Activated CD4-positive, alpha-beta T cell treated with anti-CD3 and anti-CD28 coated beads for 4 hours (primary cell): ENCODE data around the gene RINL.
"Not testable (repeated sequence)": the region's sequence is repeated elsewhere in the genome, so short reads cannot be mapped to it uniquely, and the experiment has no call there.

ENCODE experiments used
- DNase-seq, 2 donors: peaks; one replicate each; pipeline ENCODE4 v3.0.0-alpha.2; 2020

Gene RINL

DNA sequence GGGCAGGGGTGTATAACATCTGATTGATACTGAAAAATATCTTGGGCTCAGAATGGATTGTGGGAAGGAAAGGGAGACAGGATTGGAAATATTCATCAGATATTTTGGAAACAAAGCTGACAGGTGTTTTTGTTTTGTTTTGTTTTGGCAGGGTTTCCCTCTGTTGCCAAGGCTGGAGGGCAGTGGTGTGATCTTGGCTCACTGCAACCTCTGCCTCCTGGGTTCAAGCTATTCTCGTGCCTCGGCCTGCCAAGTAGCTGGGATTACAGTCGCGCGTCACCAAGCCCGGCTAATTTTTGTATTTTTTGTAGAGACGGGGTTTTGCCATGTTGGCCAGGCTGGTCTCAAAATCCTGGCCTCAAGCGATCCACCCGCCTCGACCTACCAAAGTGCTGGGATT is 4.7 kb downstream of the RINL start:
- not testable (repeated sequence) for DNase-seq

DNA sequence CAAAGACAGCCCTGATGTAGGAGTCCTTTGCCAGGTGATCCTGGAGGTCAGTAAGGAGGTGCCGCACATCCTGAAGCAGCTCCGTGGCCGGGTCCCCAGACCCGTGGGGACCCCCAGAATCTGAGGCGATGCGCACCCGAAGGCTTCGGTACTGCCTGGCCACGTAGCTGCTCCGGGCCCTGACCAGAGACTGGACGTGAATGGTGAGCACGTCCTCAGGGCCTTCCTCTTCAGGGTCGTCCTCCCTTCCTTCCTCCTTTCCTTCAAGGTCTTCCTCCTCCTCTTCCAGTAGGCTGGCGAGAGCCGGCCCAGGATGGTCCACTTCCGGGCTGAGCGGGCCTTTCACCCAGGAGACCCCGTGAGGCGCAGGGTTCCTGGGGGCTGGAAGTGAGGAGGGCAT is 7.5 kb downstream of the RINL start:
- DNase-seq: no peak

DNA sequence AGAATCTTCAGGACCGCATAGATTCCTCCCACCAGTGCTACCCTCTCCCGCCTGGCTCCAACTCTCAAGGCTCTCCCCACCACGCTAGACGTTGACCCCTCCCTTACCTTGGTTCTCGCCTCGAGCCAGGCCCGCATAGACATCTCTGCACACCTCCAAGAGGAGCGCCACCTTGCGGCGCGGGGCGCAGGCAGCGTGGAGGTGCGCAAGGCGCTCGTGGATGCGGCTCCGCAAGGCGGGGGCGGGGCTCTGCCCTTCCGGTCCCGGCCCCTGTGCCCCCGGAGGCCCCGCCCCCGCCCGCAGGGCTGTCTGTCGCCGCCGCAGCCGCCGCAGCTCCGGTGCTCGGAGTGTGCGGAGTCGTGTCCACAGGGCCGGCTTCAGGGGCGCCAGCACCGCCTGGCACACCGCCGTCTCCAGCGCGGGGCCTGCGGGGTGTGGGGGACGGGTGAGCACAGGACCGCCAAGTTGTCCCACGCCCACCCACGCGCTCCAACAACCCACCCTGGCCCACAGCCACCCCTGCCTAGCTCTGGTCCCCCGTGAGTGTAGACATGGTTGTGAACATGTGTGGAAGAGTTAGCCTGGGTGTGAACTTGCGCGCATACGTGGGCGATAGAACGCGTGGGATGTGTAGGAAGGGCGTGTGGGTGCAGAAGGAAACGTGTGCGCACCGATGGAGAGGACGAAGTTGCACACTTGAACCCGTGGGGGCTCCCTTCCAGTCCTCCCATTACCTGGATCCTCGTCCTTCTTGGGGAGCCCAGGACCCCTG is 8.1 kb downstream of the RINL start:
- peak; percentile 92 to 95 for DNase-seq

DNA sequence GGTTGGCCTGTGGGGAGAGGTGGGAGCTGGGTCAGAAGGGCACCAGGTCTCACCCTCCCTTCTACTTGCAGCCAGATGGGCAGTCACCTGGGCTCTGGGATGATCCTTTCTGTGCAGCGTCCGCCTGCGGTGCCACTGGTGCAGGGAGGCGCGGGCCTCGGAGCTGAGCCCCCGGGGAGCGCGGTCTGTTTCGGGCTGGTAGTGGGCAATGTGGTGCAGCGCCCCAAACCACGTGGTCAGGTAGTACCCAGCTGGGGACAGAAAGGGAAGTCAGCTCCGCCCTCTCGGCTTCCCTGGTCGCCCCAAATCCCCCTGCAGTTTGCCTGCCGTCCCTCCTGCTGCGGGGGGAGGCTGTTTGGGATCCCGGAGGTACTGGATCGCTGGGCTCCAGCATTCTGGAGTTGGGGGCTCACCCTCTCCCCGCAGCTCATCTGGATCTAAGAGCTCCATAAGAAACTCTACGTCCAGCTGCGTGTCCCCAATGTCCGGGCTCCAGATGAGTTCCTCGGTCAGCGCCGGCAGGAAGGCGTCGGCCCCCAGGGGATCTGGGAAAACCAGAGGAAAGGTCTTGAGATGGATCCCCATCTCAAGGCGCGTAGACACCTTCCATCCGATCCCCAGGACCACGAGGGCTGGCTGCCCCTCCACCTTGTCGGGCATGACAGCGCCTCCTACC is 8.8 kb downstream of the RINL start:
- peak in 1 of 2 donors; percentile 26 for DNase-seq

DNA sequence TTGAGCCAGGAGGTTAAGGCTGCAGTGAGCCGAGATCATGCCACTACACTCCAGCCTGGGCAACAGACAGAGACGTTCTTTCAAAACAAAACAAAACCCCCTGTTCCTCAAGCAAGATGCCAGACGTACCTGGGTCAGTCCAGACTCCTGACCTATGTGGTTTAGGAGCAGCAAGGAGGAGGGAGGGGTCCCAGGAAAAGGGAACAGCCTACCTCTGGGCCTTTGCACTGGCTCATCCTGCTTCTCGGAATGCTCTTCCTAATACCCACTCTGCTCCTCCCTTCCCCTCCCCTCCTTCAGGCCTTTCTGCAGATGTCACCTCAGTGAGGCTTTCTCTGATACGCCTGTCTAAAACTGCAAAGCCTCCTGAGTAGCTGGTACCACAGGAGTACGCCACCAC is 9.5 kb downstream of the RINL start:
- DNase-seq: no peak

DNA sequence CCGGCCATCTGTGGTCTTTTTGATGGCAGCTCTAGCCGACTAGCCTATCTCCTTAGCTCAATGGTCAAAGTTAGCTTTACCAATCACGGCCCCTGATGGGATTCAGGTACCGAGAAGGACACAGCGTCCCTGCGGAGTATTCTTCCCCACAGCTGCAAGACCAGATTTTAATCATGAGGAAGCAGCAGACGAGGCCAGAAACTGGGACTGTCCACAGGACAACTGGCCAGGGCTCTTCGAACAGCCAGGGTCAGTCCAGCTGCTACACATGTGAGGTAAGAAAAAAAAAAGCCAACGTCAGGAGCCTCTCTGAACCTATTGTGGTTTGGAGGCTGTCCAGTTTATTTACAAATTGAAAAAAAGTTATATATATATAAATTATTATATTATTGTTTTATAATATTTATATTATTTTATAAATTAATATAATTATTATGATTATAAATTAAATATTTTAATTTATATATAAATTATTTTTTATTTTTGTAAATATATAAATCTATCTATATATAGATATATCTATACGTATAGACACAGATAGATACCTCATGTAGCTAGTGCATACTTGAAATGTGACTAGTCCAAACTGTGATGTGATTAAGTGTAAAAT is 10.8 kb downstream of the RINL start:
- DNase-seq: no peak

DNA sequence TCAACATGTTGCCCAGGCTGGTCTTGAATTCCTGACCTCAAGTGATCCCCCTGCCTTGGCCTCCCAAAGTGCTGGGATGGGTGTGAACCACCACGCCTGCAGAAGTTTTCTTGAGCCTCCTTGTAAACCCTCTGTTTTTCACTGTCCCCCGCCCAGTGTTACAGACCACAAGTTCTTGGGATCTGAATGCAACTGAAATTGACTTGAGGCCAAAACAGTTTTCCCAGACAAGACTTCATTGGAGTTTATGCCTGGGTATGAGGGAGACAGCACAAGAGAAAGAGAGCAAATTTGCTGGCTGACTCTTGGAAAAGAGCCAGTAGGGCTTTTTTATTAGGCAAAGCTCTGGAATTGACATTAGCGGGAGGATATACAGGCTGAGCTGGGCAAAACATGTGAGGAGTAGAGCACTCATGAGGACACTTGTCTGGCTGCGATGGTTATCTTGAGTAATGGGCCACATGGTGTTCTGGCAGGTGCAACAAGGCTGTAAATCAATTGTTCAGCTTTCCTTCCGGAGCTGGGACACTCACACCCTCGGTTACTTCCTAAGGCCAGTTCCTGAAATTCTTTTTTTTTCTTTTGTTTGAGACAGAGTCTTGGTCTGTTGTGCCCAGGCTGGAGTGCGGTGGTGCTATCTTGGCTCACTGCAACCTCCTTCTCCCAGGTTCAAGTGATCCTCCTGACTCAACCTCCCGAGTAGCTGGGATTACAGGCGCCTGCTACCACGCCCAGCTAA is 15.6 kb downstream of the RINL start:
- no peak for DNase-seq

DNA sequence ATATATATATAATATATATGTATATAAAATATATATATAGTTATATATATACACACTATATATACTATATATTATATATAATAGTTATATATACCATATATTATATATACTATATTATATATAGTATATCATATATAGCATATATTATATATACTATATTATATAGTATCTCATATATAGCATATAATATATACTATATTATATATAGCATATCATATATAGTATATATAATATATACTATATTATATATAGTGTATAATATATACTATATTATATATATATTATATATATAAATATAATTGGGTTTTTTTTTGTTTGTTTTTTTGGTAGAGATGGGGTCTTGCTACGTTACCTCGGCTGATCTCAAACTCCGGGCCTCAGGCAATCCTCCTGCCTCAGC is 16.7 kb downstream of the RINL start:
- DNase-seq: no peak

DNA sequence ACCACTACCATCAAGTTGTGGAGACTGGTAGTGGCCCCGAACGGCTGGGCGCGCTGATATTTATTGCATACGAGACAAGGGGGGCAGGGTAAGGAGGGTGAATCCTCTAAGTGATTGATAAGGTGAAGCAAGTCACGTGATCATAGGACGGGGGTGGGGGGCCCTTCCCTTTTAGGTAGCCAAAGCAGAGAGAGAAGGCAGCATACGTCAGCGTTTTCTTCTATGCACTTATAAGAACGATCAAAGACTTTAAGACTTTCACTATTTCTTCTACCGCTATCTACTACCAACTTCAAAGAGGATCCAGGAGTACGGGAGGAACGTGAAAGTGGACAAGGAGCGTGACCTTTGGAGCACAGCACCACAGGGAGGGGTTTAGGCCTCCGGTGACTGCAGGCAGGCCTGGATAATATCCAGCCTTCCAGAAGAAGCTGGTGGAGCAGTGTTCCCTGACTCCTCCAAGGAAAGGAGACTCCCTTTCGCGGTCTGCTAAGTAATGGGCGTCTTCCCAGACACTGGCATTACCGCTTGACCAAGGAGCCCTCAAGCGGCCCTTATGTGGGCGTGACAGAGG is 18.4 kb downstream of the RINL start:
- not testable (repeated sequence) for DNase-seq

DNA sequence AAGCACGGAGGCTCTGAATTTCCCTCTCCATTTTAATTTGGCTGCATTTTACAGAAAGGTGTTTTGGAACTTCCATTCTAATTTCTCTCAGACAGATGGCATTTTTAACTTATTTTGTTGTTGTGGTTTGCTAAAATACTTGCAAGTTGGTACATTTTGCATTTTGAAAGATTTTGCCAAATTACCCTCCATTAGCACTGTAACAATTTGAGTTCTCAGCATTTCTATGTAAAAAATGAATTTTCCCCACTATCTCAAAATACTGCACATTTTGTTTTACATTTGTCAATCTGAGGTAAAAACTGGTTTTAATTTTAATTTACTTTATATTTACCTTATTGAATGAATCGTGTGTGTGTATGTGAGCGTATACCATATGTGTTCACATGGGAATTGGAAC is 21.3 kb downstream of the RINL start:
- no peak for DNase-seq

DNA sequence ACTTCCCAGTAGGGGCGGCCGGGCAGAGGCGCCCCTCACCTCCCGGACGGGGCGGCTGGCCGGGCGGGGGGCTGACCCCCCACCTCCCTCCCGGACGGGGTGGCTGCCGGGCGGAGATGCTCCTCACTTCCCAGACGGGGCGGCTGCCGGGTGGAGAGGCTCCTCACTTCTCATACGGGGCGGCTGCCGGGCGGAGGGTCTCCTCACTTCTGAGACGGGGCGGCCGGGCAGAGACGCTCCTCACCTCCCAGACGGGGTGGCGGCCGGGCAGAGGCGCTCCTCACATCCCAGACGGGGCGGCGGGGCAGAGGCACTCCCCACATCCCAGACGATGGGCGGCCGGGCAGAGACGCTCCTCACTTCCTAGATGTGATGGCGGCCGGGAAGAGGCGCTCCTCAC is 22.3 kb downstream of the RINL start:
- DNase-seq: not testable (repeated sequence)

DNA sequence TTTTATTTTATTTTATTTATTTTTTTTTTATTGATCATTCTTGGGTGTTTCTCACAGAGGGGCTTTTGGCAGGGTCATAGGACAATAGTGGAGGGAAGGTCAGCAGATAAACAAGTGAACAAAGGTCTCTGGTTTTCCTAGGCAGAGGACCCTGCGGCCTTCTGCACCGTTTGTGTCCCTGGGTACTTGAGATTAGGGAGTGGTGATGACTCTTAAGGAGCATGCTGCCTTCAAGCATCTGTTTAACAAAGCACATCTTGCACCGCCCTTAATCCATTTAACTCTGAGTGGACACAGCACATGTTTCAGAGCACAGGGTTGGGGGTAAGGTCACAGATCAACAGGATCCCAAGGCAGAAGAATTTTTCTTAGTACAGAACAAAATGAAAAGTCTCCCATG is 23.1 kb downstream of the RINL start:
- not testable (repeated sequence) for DNase-seq

DNA sequence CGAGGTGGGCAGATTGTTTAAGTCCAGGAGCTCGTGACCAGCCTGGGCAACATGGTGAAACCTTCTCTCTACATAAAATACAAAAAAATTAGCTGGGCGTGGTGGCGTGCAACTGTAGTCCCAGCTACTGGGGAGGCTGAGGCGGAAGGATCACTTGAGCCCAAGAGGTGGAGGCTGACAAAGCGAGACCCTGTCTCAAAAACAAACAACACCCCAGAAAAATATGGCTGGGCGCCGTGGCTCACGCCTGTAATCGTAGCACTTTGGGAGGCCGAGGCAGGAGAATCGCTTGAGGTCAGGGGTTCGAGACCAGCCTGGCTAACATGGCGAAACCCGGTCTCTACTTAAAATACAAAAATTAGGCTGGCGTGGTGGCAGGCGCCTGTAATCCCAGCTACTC is 24.9 kb downstream of the RINL start:
- no peak for DNase-seq

DNA sequence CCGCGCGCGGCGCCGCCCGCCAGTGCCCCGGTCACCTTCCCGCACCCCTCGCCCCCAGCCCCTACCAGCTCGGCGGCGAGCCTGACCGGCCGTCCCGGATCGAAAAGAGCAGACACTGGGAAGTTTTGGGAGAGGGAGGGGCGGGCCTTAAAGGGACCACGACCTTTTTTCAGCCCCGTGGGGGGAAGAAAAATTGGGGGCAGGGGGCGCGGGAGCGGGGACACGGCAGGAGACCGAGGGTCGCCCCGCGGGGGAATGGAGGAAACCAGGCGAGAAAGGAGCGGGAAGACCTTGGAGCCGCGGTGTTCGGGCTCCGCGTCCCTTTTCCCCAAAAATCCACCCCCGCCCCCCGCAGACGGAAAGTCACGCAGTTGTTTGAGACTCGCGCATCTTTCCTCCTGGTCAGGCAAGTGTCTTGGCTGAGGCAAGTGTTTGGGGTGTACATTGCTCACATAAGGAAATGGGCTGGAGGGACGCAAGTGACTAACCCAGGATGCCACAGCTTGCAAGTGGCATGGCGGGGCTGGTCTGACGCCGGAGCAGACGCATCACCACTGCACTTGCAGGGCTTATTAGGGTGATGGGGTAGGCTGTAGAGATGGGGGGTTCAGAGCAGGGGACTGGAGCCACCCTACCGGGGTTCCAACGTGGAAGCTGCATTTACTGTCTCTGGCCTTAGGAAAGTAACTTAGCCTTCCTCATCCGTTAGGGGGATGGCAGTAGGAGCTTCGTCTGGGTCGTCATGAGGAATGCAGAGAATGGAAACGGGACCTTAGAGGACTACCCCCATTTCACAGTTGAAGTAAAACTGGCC is 25.6 kb downstream of the RINL start:
- peak; percentile 58 to 60 for DNase-seq

DNA sequence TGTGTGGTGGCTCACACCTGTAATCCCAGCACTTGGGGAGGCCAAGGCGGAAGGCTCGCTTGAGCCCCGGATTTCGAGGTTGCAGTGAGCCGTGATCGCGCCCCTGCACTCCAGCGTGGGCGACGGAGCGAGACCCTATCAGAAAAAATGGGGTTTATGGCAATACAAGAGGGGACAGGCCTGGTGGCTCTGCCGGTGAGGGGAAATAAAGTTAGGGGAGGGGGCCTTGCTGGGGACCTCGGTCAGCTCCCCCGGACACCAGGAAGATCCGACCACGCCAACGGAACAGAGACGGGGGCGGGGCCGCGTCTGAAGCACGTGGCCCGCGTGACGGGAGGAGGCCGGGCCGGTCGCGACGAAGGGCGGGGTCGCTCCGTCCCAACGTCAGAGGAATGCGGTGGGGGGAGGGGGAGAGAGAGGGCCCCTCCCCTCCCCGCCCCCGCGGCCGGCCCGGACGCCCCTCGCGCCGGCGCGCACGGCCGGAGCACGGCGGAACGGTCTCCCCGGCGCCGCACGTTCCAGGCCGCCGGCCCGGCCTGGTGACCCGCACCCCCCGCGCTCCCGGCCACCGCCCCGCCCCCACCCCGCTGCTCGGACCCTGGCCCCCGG is 26.3 kb downstream of the RINL start:
- DNase-seq: peak; percentile 91 to 93

DNA sequence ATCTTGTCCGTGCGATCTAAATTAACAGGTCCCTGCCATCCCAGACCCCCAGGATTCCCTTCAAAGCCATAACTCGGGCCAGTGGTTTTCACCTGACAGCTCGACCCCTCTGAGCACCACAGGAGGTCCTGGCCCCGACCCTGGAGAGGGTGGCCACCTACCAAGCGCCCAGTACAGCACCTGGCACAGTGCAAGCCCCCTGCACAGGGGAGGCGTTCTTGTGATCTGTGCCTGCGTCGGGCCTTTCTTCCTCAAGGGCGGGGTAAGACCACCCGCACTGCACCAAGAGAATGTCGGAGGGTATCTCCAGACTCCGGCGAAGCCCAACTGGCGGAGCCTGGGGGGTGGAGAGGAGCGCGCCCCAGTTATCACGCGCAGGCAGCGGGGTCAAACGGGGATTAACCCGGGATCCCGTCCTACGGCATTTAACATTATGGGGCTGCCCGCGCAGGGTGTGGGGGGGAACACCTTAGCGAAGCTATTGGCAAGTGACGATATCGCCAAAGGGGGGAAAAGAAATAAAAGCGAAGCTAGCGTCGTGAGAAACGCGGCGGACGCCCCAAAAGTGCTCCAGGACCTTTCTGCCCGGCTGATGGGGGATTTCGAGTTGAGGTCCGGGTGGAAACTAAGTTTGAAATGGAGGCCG is 27.0 kb downstream of the RINL start:
- DNase-seq: peak; percentile 41 to 46

DNA sequence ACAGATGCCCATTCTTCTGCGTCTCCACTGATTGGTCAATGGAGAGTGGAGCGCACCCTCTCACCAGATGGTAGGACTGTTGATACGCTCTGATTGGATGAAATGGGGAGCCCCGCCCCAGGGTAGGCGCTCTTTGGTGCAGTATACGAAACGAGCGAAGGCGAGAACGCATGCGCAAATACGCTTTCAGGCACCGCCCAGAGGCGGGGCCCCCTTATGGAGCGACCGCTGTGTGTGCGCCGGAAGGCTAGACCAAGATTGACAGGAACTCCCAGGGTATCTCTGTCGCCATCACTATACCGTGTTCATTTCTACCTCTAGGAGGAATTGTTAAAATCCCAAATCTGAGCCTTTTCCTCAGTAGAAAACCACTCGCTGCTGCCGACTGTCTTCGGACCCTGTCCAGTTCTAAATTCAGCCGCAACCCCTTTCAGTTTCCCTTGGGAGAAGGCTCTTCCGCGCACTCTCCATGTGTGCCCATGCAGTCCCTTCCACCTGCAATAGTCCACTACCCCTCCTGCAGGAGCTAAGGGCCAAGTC is 27.6 kb downstream of the RINL start:
- peak; percentile 98 to 99 for DNase-seq

DNA sequence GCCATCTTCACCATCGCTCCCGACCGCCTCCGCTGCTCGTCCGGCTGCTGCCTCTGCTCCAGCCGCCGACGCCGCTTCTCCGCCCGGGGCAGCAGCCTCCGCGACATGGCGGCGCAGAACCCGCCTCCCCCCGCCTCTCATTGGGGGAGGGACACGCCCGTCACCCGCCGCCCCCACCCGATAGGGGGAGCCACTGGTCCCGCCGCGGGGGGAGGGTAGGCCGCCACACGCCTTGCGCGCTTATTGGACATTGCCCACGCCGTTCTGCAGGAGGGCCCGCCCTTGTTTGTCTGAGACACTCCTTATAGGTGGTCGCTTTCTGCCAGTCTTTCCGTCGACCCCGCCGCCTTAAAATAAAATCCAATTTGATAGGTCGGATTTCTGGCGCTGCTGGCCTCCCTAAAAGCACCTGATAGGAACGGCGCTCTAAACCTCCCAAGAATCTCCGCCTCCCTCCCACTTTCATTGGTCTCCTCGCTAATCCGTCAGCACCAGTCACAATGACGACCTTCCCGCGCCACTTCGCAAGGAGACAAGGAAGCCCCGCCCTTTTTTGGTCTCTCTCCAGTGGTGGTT is 28.1 kb downstream of the RINL start, which contains the start of gene HNRNPL:
Gene HNRNPL, minus strand, starts transcription at position 127 of the 576 bp plus-strand sequence. Its CDS starts 20 bp downstream, at position 107.
- peak; percentile 99 to 100 for DNase-seq

DNA sequence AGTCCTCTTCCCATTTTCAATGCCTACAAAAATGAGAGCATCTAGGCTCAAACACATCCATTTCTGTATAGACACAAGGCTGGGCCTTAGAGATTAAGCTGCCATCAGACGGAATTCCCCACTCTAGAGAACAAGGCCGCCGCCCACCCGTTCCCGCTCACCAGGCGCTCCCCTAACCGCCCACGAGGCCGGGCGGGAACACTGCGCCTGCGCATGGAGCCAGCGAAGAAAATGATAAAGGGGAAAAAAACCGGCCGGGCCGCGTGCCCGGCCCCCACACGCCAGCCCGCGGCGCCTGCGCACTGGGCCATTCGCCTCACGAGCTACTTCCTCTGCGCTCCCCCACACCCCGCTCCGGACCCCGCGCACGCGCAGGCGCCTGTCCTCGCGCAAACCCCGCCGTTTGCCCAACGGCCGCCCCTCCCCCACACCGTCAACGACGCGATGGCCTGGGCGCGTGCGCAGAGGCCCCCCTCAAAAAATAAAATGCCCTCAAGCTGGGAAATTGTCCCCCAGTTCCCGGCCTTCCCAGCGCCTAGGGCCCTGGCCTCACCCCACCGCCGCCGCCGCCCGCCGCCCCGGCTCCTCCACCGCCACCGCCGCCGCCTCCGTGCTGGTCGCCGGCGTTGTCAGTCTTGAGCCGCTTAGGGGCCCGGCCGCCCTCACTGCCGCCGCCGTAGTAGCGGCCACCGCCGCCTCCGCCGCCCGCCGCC is 28.8 kb downstream of the RINL start:
- peak; percentile 98 to 99 for DNase-seq
